Measurements from ENCODE around the gene COL4A5.

The COL4A5 gene

GRCh38 chrX:108736509-108737479 is 297.2 kb downstream of the COL4A5 start, which contains the start of gene IRS4:
TSS of gene IRS4 (minus strand) at chrX:108736563.
- H3K4me3 ChIP-seq (ENCODE audit: low read depth, low read length) = peak within 1 kb of the TSS; percentile 47
- POLR2A ChIA-PET = no interaction called here
- TF ChIP-seq, protein P1, sequence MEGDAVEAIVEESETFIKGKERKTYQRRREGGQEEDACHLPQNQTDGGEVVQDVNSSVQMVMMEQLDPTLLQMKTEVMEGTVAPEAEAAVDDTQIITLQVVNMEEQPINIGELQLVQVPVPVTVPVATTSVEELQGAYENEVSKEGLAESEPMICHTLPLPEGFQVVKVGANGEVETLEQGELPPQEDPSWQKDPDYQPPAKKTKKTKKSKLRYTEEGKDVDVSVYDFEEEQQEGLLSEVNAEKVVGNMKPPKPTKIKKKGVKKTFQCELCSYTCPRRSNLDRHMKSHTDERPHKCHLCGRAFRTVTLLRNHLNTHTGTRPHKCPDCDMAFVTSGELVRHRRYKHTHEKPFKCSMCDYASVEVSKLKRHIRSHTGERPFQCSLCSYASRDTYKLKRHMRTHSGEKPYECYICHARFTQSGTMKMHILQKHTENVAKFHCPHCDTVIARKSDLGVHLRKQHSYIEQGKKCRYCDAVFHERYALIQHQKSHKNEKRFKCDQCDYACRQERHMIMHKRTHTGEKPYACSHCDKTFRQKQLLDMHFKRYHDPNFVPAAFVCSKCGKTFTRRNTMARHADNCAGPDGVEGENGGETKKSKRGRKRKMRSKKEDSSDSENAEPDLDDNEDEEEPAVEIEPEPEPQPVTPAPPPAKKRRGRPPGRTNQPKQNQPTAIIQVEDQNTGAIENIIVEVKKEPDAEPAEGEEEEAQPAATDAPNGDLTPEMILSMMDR (IDR thresholded peaks at IDR 0.05; ENCODE audit: insufficient read depth, low read length, missing control alignments) = no peak
- CTCF ChIA-PET = no interaction called here
- no peak for DNase-seq (ENCODE audit: low read depth, low spot score)

- CTCF ChIA-PET = no interaction called here
- TF ChIP-seq, protein P1 (IDR thresholded peaks at IDR 0.05; ENCODE audit: insufficient read depth, low read length, missing control alignments) = no peak
- POLR2A ChIA-PET = interaction anchor here (0.7 kb wide), 1 partner anchor 590 kb away, joined by 3 read pairs; no protein-coding TSS in a partner anchor
These were observed 298.1 kb downstream of the COL4A5 start for GRCh38 chrX:108737754-108738153.

DNA sequence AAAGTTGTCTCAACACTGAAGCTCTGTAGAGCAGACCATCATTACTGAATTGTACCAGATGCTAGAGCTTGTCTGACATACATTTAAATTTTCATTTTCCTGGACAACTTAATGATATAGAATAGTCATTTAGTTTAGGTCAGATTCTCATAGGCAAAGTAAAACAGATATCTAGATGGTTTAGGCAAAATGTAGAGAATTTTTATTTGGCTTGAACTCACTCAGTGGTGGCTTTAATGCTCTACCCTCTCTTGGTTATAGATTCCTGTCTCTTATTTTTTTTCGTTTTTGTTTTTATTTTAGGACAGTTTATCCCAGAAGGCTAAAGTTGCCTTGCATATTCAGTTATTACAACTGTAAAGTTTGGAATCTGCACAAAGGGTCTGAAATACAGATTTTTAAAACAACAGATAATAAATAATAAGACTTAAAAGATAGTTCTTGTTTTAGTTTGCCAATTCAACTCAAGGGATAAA is 300.7 kb downstream of the COL4A5 start:
- H3K4me3 ChIP-seq (ENCODE audit: low read depth, low read length) = no peak overlapping the region
- no peak for DNase-seq (ENCODE audit: low read depth, low spot score)
- ChIA-PET POLR2A (no interaction called here), CTCF (no interaction called here)
- TF ChIP-seq, protein P1 (IDR thresholded peaks at IDR 0.05; ENCODE audit: insufficient read depth, low read length, missing control alignments) = no peak

More at GRCh38 chrX:108737754-108738153, 298.1 kb downstream of the COL4A5 start:
- DNase-seq (ENCODE audit: low read depth, low spot score) = no peak
- no peak overlapping the region for H3K4me3 ChIP-seq (ENCODE audit: low read depth, low read length)
